Activated CD4-positive, alpha-beta memory T cell treated with anti-CD3 and anti-CD28 coated beads for 36 hours (primary cell): Measurements from ENCODE around the gene FBXW8. TPM values are rescaled to one million over a fixed set of nuclear protein-coding genes. Genes with fewer than 3 reads are reported as not detected.

ENCODE experiments used
- CTCF ChIA-PET: fragments of 350-600 bp; sonication (Branson Sonifier 250); formaldehyde crosslinking; loops from one replicate; lab custom pipeline; 2021; ENCODE audit warnings: antibody characterized with exemption, inconsistent platforms; lab: Charles Lee
- POLR2A ChIA-PET: fragments of 350-600 bp; sonication (Branson Sonifier 250); formaldehyde crosslinking; loops from one replicate; lab custom pipeline; 2021; ENCODE audit warnings: antibody characterized with exemption; lab: Charles Lee
- DNase-seq: peaks from one replicate; pipeline ENCODE4 v3.0.0-alpha.2; 2020
- H3K27ac Mint-ChIP-seq: one replicate; pipeline ENCODE4 v1.8.0; 2021; ENCODE audit warnings: mixed read lengths
- H3K27me3 Mint-ChIP-seq: one replicate; pipeline ENCODE4 v1.8.0; 2021; ENCODE audit warnings: mixed read lengths
- H3K36me3 Mint-ChIP-seq: one replicate; pipeline ENCODE4 v1.8.0; 2021; ENCODE audit warnings: mixed read lengths
- H3K4me1 Mint-ChIP-seq: one replicate; pipeline ENCODE4 v1.8.0; 2021; ENCODE audit warnings: low read depth, mixed read lengths
- H3K4me3 Mint-ChIP-seq: one replicate; pipeline ENCODE4 v1.8.0; 2021; ENCODE audit warnings: mild to moderate bottlenecking, mixed read lengths
- H3K9me3 Mint-ChIP-seq: one replicate; pipeline ENCODE4 v1.8.0; 2021; ENCODE audit warnings: mixed read lengths
- intact Hi-C: fragments of 100-400 bp; cut with micrococcal nuclease; formaldehyde crosslinking; loops from one replicate; pipeline ENCODE4 v1.15.1; 2023
- total RNA-seq, 2 experiments: library from RNA; stranded (reverse); gene quantifications; one replicate each; pipeline ENCODE4 v1.2.3, GENCODE V29; 2021

The FBXW8 gene
- total RNA-seq, 2 experiments from 2014 or later: 5.3 to 5.7 TPM

GRCh38 chr12:116975779-116976393, 65.1 kb downstream of the FBXW8 start:
- intact Hi-C loops: no loop called here
- H3K27me3 Mint-ChIP-seq: no peaks in the 10 kb centered on the region
- no peaks in the 10 kb centered on the region for H3K4me1 Mint-ChIP-seq
- peaks cover 8% of the 10 kb centered on the region for H3K36me3 Mint-ChIP-seq
- no peaks in the 10 kb centered on the region for H3K9me3 Mint-ChIP-seq
- POLR2A ChIA-PET: interaction anchor here (0.6 kb wide), 1 partner anchor 381 kb away, joined by 3 read pairs; no protein-coding TSS in a partner anchor
- no peak for DNase-seq
- no peak overlapping the region for H3K4me3 Mint-ChIP-seq
- H3K27ac Mint-ChIP-seq: no peak overlapping the region
- CTCF ChIA-PET: no interaction called here

GRCh38 chr12:116977465-116978380, 67.0 kb downstream of the FBXW8 start:
- ChIA-PET CTCF (interaction anchor here (1.0 kb wide), 1 partner anchor 14 kb away, joined by 4 read pairs; no protein-coding TSS in a partner anchor), POLR2A (no interaction called here)
- no peaks in the 10 kb centered on the region for H3K27me3 Mint-ChIP-seq
- H3K27ac Mint-ChIP-seq: no peak overlapping the region
- no peak for DNase-seq
- H3K4me1 Mint-ChIP-seq: no peaks in the 10 kb centered on the region
- H3K9me3 Mint-ChIP-seq: no peaks in the 10 kb centered on the region
- H3K4me3 Mint-ChIP-seq: no peak overlapping the region
- H3K36me3 Mint-ChIP-seq: peaks cover 4% of the 10 kb centered on the region
- intact Hi-C loops: no loop called here

GRCh38 chr12:116978791-116979508, 68.2 kb downstream of the FBXW8 start:
- CTCF ChIA-PET: interaction anchor here (0.7 kb wide), 1 partner anchor 78 kb away, joined by 3 read pairs; no protein-coding TSS in a partner anchor
- intact Hi-C loops: no loop called here

GRCh38 chr12:116980083-116980482, 69.3 kb downstream of the FBXW8 start:
- no peak for DNase-seq
- CTCF ChIA-PET: no interaction called here
- intact Hi-C loops: no loop called here

More at GRCh38 chr12:116978791-116979508, 68.2 kb downstream of the FBXW8 start:
- no peaks in the 10 kb centered on the region for H3K9me3 Mint-ChIP-seq
- H3K4me3 Mint-ChIP-seq: no peak overlapping the region
- POLR2A ChIA-PET: interaction anchor here (0.7 kb wide), 1 partner anchor 19 kb away, joined by 5 read pairs; no protein-coding TSS in a partner anchor
- H3K36me3 Mint-ChIP-seq: no peaks in the 10 kb centered on the region
- H3K27ac Mint-ChIP-seq: no peak overlapping the region
- H3K4me1 Mint-ChIP-seq: no peaks in the 10 kb centered on the region
- no peak for DNase-seq
- no peaks in the 10 kb centered on the region for H3K27me3 Mint-ChIP-seq

GRCh38 chr12:116982791-116983411, 72.2 kb downstream of the FBXW8 start:
- Mint-ChIP-seq H3K36me3 (peaks cover 3% of the 10 kb centered on the region), H3K27me3 (no peaks in the 10 kb centered on the region), H3K4me1 (no peaks in the 10 kb centered on the region), H3K4me3 (no peak overlapping the region), H3K9me3 (no peaks in the 10 kb centered on the region), H3K27ac (no peak overlapping the region)
- no peak for DNase-seq
- intact Hi-C loops: no loop called here
- ChIA-PET CTCF (no interaction called here), POLR2A (no interaction called here)

More at GRCh38 chr12:116980083-116980482, 69.3 kb downstream of the FBXW8 start:
- Mint-ChIP-seq H3K4me1 (no peaks in the 10 kb centered on the region), H3K9me3 (no peaks in the 10 kb centered on the region), H3K27ac (no peak overlapping the region), H3K27me3 (no peaks in the 10 kb centered on the region), H3K4me3 (no peak overlapping the region), H3K36me3 (no peaks in the 10 kb centered on the region)
- POLR2A ChIA-PET: no interaction called here

DNA sequence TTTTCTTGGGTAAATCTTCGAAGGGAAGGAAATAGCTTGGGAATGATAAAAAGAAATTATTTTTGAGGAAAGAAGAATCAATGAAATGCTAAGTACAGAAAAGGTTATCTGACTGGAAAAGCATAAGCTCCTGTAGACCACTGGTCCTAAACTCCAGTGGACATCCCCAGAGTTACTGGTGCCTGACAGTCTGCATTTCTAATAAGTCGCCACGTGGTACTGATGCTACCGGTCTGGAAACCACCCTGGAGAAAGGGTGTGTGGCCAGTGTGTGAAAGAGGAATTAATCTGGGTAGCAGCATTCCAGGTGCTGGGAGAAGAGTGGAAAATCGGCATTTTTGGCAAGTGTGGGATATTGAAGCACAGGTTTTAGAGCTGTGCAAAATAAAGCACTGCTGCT, 73.3 kb downstream of the FBXW8 start:
- intact Hi-C loops: no loop called here
- H3K4me1 Mint-ChIP-seq: no peaks in the 10 kb centered on the region
- no peak overlapping the region for H3K4me3 Mint-ChIP-seq
- ChIA-PET CTCF (no interaction called here), POLR2A (no interaction called here)
- no peaks in the 10 kb centered on the region for H3K27me3 Mint-ChIP-seq
- no peaks in the 10 kb centered on the region for H3K9me3 Mint-ChIP-seq
- H3K36me3 Mint-ChIP-seq: peaks cover 7% of the 10 kb centered on the region
- DNase-seq: no peak
- H3K27ac Mint-ChIP-seq: no peak overlapping the region

- H3K27ac Mint-ChIP-seq: no peak overlapping the region
- ChIA-PET CTCF (no interaction called here), POLR2A (interaction anchor here (0.6 kb wide), 1 partner anchor 184 kb away, joined by 3 read pairs; no protein-coding TSS in a partner anchor)
- no peaks in the 10 kb centered on the region for H3K27me3 Mint-ChIP-seq
- peaks cover 18% of the 10 kb centered on the region for H3K36me3 Mint-ChIP-seq
- no peaks in the 10 kb centered on the region for H3K4me1 Mint-ChIP-seq
- no peak for DNase-seq
- no peaks in the 10 kb centered on the region for H3K9me3 Mint-ChIP-seq
- no peak overlapping the region for H3K4me3 Mint-ChIP-seq
- intact Hi-C loops: no loop called here
Measured at GRCh38 chr12:116990329-116990728, 79.6 kb downstream of the FBXW8 start.

DNA sequence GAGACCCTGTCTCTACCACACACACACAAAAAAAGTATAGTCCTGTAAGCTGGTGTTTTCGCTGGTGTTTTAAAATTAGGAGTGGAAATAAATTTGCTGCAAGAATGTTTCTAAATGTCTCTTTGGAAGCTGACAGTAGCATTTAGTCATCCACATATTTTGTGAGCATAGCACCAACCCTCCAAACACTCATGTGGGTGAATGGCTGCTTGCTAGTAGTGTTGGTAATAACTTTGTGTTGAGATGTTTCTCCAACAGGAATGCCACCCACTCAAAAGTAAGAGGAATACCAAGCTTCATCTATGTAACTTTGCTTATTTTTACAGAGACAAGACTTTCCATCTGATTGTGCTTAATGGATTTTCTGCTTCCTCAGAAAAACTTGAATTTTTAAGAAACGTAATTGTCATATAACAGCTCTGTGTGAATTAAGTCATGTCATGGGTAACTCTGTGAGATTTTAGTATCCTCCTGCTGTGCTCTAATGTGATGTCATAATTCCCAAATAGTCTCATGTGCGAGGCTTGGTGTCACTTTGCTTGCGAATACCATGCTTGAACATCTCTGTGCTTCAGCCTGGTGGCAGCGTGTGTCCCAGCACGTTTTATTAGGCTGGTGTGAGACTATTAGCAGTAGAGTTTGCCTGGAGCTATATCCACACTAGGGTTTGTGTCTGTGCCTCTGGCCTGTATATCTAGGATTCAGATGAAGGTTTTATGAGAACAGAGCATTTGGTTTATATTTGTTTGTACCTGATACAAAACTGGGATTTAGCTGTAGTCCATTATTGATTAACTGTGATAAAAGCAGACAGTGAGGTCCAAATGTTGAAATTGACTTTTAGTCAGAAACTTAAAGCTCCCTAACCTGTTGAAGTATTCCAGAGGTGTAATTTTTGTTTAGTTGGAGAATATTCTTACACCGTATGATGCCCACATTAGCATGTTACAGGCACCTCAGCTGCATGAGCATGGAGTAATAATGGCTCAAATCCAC, 80.5 kb downstream of the FBXW8 start:
- POLR2A ChIA-PET: no interaction called here
- H3K36me3 Mint-ChIP-seq: peaks cover 18% of the 10 kb centered on the region
- intact Hi-C loops: no loop called here

GRCh38 chr12:116996093-116996492, 85.3 kb downstream of the FBXW8 start:
- Mint-ChIP-seq H3K36me3 (peaks cover 3% of the 10 kb centered on the region), H3K27me3 (no peaks in the 10 kb centered on the region), H3K9me3 (no peaks in the 10 kb centered on the region), H3K4me1 (no peaks in the 10 kb centered on the region), H3K27ac (no peak overlapping the region), H3K4me3 (no peak overlapping the region)
- DNase-seq: no peak
- intact Hi-C loops: no loop called here
- CTCF ChIA-PET: no interaction called here
- POLR2A ChIA-PET: no interaction called here

More for the DNA sequence above, 80.5 kb downstream of the FBXW8 start:
- H3K9me3 Mint-ChIP-seq: no peaks in the 10 kb centered on the region
- H3K27ac Mint-ChIP-seq: no peak overlapping the region
- DNase-seq: no peak
- CTCF ChIA-PET: interaction anchor here (1.4 kb wide), 1 partner anchor 13 kb away, joined by 4 read pairs; no protein-coding TSS in a partner anchor
- no peaks in the 10 kb centered on the region for H3K4me1 Mint-ChIP-seq
- no peaks in the 10 kb centered on the region for H3K27me3 Mint-ChIP-seq
- H3K4me3 Mint-ChIP-seq: no peak overlapping the region

DNA sequence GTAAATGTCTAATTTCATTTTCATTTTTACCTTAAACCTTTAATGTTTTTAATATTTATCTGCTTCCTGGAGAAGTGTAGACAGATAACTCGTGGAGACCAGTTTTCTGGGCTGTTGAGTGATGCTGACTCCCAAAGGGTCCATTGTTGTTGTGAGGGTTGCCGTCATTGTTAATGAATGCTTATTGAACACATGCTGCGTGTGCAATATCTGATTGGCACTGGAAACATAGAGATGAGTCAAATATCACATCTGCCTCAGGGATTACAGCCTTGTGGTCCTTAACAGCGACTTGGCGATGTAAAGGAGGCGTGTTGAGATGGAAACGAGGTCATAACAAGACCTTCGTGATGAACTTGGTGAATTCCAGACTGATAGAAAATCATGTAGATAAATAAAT, 85.9 kb downstream of the FBXW8 start:
- ChIA-PET POLR2A (no interaction called here), CTCF (no interaction called here)
- DNase-seq: no peak
- intact Hi-C loops: no loop called here
- Mint-ChIP-seq H3K27ac (no peak overlapping the region), H3K36me3 (peaks cover 2% of the 10 kb centered on the region), H3K4me1 (no peaks in the 10 kb centered on the region), H3K4me3 (no peak overlapping the region), H3K27me3 (no peaks in the 10 kb centered on the region), H3K9me3 (no peaks in the 10 kb centered on the region)

DNA sequence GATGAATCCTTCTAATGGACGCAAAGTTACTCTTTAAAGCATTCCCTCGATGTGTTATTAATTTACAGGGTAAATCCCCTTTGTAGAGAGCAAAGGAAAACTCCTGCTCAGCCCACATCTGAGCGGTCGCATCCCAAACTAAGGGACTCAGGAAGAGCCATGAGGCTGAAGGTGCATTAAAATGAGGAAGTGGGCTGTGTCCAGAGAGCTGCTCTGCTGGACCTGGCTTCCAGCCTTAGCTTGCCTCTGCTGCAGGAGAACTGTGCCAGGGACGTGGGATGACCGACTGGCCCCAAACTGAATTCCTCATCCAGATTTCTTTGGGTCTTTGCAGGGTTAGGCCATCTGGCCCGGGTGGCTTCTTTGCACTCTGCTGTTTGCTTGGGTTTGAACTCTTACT, 88.3 kb downstream of the FBXW8 start:
- DNase-seq: no peak
- Mint-ChIP-seq H3K27ac (no peak overlapping the region), H3K27me3 (no peaks in the 10 kb centered on the region), H3K36me3 (no peaks in the 10 kb centered on the region), H3K9me3 (no peaks in the 10 kb centered on the region), H3K4me3 (no peak overlapping the region), H3K4me1 (no peaks in the 10 kb centered on the region)
- intact Hi-C loops: no loop called here
- POLR2A ChIA-PET: no interaction called here
- CTCF ChIA-PET: no interaction called here
